SK-N-SH (cell line): Measurements from ENCODE around the gene SLC9A5. TPM values are rescaled to one million over a fixed set of nuclear protein-coding genes. Genes with fewer than 3 reads are reported as not detected.

ENCODE experiments used
- CTCF ChIA-PET: fragments of 300-600, 350-600 bp; formaldehyde crosslinking; extraction: SDS; loops from one replicate; lab custom pipeline; 2021; lab: Yijun Ruan, JAX
- POLR2A ChIA-PET: fragments of 350-600 bp; sonication (Branson Sonifier 250); formaldehyde crosslinking; extraction: SDS; loops from one replicate; lab custom pipeline; 2020; ENCODE audit warnings: antibody characterized with exemption, inconsistent platforms; lab: Yijun Ruan, JAX
- DNase-seq: peaks from one replicate; pipeline ENCODE4 v3.0.0; 2012
- H2AFZ ChIP-seq: fragments of 200-600 bp; sonication (generic); 2 replicates; pipeline ENCODE4 v1.8.1; 2016; ENCODE audit warnings: antibody characterized with exemption, mild to moderate bottlenecking, low read depth
- H3F3A ChIP-seq: fragments of 200-600 bp; sonication (generic); replicated peaks from 2 replicates; pipeline ENCODE3; 2016; ENCODE audit warnings: antibody characterized with exemption, mild to moderate bottlenecking; ENCODE audit not compliant: insufficient read depth
- H3K27ac ChIP-seq, 2 experiments: fragments of 200-500 bp in 1 of 2; fragments of 200-600 bp in 1 of 2; sonication (Bioruptor generic) in 1 of 2; sonication (generic), shearing (Covaris generic) in 1 of 2; 2 replicates each; pipeline versions ENCODE4 v1.5.1 to v1.6.1; 2014 to 2016; ENCODE audit warnings: low read depth in 2 of 2, inconsistent platforms in 1 of 2, low read length in 1 of 2, mild to moderate bottlenecking in 1 of 2, mixed read lengths in 1 of 2
- H3K27me3 ChIP-seq: fragments of 200-600 bp; sonication (generic), shearing (Covaris generic); 2 replicates; pipeline ENCODE4 v1.6.1; 2016; ENCODE audit warnings: mixed run types; ENCODE audit not compliant: insufficient read depth
- H3K36me3 ChIP-seq, 2 experiments: fragments of 200-500 bp in 1 of 2; fragments of 200-600 bp in 1 of 2; sonication (Bioruptor generic) in 1 of 2; sonication (generic) in 1 of 2; replicated peaks in 1 of 2; 2 replicates each; pipeline versions ENCODE3 to v1.5.1; 2014 to 2016; ENCODE audit warnings: low read length in 1 of 2, mild to moderate bottlenecking in 1 of 2; ENCODE audit not compliant: insufficient read depth in 2 of 2, control insufficient read depth in 1 of 2
- H3K4me1 ChIP-seq, 2 experiments: fragments of 200-500 bp in 1 of 2; fragments of 200-600 bp in 1 of 2; sonication (Bioruptor generic) in 1 of 2; sonication (generic), shearing (Covaris generic) in 1 of 2; 2 replicates each; pipeline versions ENCODE4 v1.5.1 to v1.6.1; 2014 to 2016; ENCODE audit warnings: low read depth in 1 of 2, low read length in 1 of 2, mixed run types in 1 of 2; ENCODE audit not compliant: insufficient read depth in 2 of 2, control insufficient read depth in 1 of 2
- H3K4me2 ChIP-seq: fragments of 200-600 bp; sonication (generic), shearing (Covaris generic); 2 replicates; pipeline ENCODE4 v1.6.1; 2017; ENCODE audit warnings: mixed run types
- H3K4me3 ChIP-seq, 2 experiments: fragments of 200-500 bp in 1 of 2; fragments of 200-600 bp in 1 of 2; sonication (Bioruptor generic) in 1 of 2; sonication (generic), shearing (Covaris generic) in 1 of 2; 2 replicates each; pipeline versions ENCODE4 v1.5.1 to v1.8.1; 2014 to 2016; ENCODE audit warnings: low read depth in 2 of 2, inconsistent platforms in 1 of 2, low read length in 1 of 2, mild to moderate bottlenecking in 1 of 2, mixed read lengths in 1 of 2, moderate library complexity in 1 of 2
- H3K79me2 ChIP-seq: fragments of 200-600 bp; sonication (generic); 2 replicates; pipeline ENCODE4 v1.8.1; 2017; ENCODE audit warnings: mild to moderate bottlenecking; ENCODE audit not compliant: insufficient read depth
- H3K9ac ChIP-seq: fragments of 200-600 bp; sonication (generic); 2 replicates; pipeline ENCODE4 v1.6.1; 2017; ENCODE audit warnings: mixed run types
- H3K9me2 ChIP-seq: fragments of 200-600 bp; sonication (generic); 2 replicates; pipeline ENCODE4 v1.6.1; 2017; ENCODE audit warnings: mixed run types
- H3K9me3 ChIP-seq: fragments of 200-600 bp; sonication (generic); 2 replicates; pipeline ENCODE4 v1.6.1; 2017; ENCODE audit warnings: mixed run types, mild to moderate bottlenecking, moderate library complexity
- H4K20me1 ChIP-seq: fragments of 200-600 bp; sonication (generic); 2 replicates; pipeline ENCODE4 v1.6.1; 2017; ENCODE audit warnings: mild to moderate bottlenecking, mixed run types; ENCODE audit not compliant: insufficient read depth
- ELF1 ChIP-seq: IDR thresholded peaks from 2 replicates; pipeline ENCODE4 v1.4.0; 2012
- FOSL2 ChIP-seq: IDR thresholded peaks from 2 replicates; pipeline ENCODE4 v1.4.0; 2012; ENCODE audit warnings: low read depth, mild to moderate bottlenecking, moderate library complexity, borderline replicate concordance
- FOXJ3 ChIP-seq: sonication (generic); formaldehyde crosslinking; IDR thresholded peaks from 2 replicates; pipeline ENCODE4 v1.5.1; 2020; ENCODE audit warnings: mild to moderate bottlenecking, missing genetic modification reagents
- GABPA ChIP-seq: IDR thresholded peaks from 2 replicates; pipeline ENCODE4 v1.4.0; 2012; ENCODE audit warnings: low read depth, mild to moderate bottlenecking
- IRF3 ChIP-seq: fragments of 150-350 bp; IDR thresholded peaks from 2 replicates; pipeline ENCODE4 v1.6.1; 2016; ENCODE audit warnings: mild to moderate bottlenecking, low read depth, low read length
- JUND ChIP-seq: IDR thresholded peaks from 2 replicates; pipeline ENCODE4 v1.4.0; 2012
- MEF2A ChIP-seq: IDR thresholded peaks from 2 replicates; pipeline ENCODE4 v1.4.0; 2012; ENCODE audit warnings: low read depth, borderline replicate concordance
- NFIC ChIP-seq: IDR thresholded peaks from 2 replicates; pipeline ENCODE4 v1.4.0; 2012; ENCODE audit warnings: borderline replicate concordance
- NRF1 ChIP-seq: IDR thresholded peaks from 2 replicates; pipeline ENCODE4 v1.6.1; 2012; ENCODE audit warnings: low read depth, mild to moderate bottlenecking, low read length
- POLR2AphosphoS5 ChIP-seq: IDR thresholded peaks from 2 replicates; pipeline ENCODE4 v1.6.1; 2012; ENCODE audit warnings: low read depth, low read length
- RAD21 ChIP-seq: IDR thresholded peaks from 2 replicates; pipeline ENCODE4 v1.6.1; 2012; ENCODE audit warnings: mild to moderate bottlenecking, low read length
- RFX5 ChIP-seq: IDR thresholded peaks from 2 replicates; pipeline ENCODE4 v1.6.1; 2012; ENCODE audit warnings: mild to moderate bottlenecking, improper control_type of control experiment, low read length
- SIN3A ChIP-seq: IDR thresholded peaks from 2 replicates; pipeline ENCODE4 v1.6.1; 2012; ENCODE audit warnings: low read depth, mild to moderate bottlenecking, low read length, moderate library complexity, borderline replicate concordance
- TAF1 ChIP-seq: IDR thresholded peaks from 2 replicates; pipeline ENCODE4 v1.6.1; 2012; ENCODE audit warnings: low read depth, mild to moderate bottlenecking, low read length, moderate library complexity, borderline replicate concordance
- TCF12 ChIP-seq: IDR thresholded peaks from 2 replicates; pipeline ENCODE4 v1.4.0; 2012
- TEAD4 ChIP-seq: IDR thresholded peaks from 2 replicates; pipeline ENCODE4 v1.4.0; 2012; ENCODE audit warnings: mild to moderate bottlenecking, borderline replicate concordance; ENCODE audit not compliant: insufficient read depth
- USF1 ChIP-seq: IDR thresholded peaks from 2 replicates; pipeline ENCODE4 v1.4.0; 2012; ENCODE audit warnings: low read depth, borderline replicate concordance
- YY1 ChIP-seq: IDR thresholded peaks from 2 replicates; pipeline ENCODE4 v1.4.0; 2012; ENCODE audit warnings: low read depth, mild to moderate bottlenecking
- WGBS: methylation state at CpG from one replicate; pipeline ENCODE4 v1.1.6; 2017; ENCODE audit warnings: low lambda C conversion rate; 5-methylcytosine and 5-hydroxymethylcytosine counted together
- polyA plus RNA-seq, 3 experiments: library from polyadenylated mRNA; depleted of rRNA; stranded (reverse); fragments of >200 nt; gene quantifications; 2 replicates each; pipeline ENCODE4 v1.2.3, GENCODE V29; 2012
- TF ChIP-seq, protein P1 (sequence below): fragments of 200-600 bp; sonication (generic); IDR thresholded peaks from 2 replicates; pipeline ENCODE4 v1.6.1; 2017; ENCODE audit warnings: antibody characterized with exemption, mild to moderate bottlenecking, moderate library complexity
- TF ChIP-seq, protein P2 (sequence below): IDR thresholded peaks from 2 replicates; pipeline ENCODE4 v1.4.0; 2012; ENCODE audit warnings: low read depth
- TF ChIP-seq, protein P3 (sequence below): IDR thresholded peaks from 2 replicates; pipeline ENCODE4; 2012
- TF ChIP-seq, protein P4 (sequence below): IDR thresholded peaks from 2 replicates; pipeline ENCODE4 v1.6.1; 2012; ENCODE audit warnings: mild to moderate bottlenecking, low read depth, low read length, moderate library complexity
- TF ChIP-seq, protein P5 (sequence below): fragments of 150-350 bp; IDR thresholded peaks from 2 replicates; pipeline ENCODE4 v1.6.1; 2017; ENCODE audit warnings: antibody characterized with exemption, low read length, low read depth, borderline replicate concordance

Gene SLC9A5
- polyA plus RNA-seq, 1 of the 3 experiments (the other 2 are of a cell fraction) = 4.1 TPM

DNA sequence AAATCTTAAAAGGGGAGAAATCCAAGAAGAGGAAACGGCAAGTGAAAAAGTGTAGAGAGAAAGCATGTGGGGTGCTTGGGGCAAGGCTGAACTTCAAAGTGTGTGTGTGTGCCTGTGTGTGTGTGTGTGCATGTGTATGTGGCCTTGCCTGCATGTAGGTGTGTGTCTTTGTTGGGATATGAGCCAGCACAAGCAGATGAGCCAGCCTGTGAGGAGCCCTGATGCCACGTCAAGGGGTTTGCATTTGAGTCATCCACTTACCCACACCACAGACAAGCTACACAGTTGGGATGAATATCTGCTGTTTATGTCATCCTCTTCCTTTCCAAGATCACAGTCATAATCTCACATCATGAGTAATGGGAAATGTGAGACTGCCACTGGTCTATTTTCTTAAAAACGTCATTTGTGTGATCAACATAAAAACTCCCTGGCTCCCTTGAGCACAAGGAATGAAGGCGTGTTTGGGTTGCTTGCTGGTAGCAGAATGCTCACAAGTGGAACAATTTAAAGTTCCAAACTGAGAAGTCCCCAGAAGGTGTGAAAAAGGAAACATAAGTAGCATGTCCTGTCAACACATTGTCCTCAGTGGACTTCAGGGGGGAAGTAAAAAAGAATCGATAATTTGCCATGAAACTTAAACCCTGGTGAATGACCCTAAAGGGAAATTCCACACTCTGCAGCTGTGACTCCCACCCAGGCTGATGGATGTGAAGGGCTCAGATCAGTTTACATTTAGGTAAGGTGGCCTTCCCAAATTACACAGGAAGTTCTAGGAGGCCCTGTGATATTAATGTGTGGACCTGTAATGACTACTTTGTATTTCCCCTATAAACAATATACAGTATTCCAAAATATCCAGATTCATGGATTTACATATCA lies 63.1 kb downstream of the SLC9A5 start:
- peak overlapping the region; percentile 20; the same call in 1 of the 2 replicates for H3K4me2 ChIP-seq
- TF ChIP-seq TEAD4 = peak; percentile 57; the same call in 1 of the 2 replicates
- TF ChIP-seq, protein P1, sequence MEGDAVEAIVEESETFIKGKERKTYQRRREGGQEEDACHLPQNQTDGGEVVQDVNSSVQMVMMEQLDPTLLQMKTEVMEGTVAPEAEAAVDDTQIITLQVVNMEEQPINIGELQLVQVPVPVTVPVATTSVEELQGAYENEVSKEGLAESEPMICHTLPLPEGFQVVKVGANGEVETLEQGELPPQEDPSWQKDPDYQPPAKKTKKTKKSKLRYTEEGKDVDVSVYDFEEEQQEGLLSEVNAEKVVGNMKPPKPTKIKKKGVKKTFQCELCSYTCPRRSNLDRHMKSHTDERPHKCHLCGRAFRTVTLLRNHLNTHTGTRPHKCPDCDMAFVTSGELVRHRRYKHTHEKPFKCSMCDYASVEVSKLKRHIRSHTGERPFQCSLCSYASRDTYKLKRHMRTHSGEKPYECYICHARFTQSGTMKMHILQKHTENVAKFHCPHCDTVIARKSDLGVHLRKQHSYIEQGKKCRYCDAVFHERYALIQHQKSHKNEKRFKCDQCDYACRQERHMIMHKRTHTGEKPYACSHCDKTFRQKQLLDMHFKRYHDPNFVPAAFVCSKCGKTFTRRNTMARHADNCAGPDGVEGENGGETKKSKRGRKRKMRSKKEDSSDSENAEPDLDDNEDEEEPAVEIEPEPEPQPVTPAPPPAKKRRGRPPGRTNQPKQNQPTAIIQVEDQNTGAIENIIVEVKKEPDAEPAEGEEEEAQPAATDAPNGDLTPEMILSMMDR = no peak
- TF ChIP-seq, protein P2, sequence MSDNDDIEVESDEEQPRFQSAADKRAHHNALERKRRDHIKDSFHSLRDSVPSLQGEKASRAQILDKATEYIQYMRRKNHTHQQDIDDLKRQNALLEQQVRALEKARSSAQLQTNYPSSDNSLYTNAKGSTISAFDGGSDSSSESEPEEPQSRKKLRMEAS = peak; percentile 78
- no peak for TF ChIP-seq RAD21
- TF ChIP-seq TAF1 = no peak
- no peak for TF ChIP-seq IRF3
- TF ChIP-seq, protein P3, sequence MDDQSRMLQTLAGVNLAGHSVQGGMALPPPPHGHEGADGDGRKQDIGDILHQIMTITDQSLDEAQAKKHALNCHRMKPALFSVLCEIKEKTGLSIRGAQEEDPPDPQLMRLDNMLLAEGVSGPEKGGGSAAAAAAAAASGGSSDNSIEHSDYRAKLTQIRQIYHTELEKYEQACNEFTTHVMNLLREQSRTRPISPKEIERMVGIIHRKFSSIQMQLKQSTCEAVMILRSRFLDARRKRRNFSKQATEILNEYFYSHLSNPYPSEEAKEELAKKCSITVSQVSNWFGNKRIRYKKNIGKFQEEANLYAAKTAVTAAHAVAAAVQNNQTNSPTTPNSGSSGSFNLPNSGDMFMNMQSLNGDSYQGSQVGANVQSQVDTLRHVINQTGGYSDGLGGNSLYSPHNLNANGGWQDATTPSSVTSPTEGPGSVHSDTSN = peak; percentile 69
- TF ChIP-seq NFIC = peak; percentile 94
- no peak for TF ChIP-seq GABPA
- TF ChIP-seq ELF1 = no peak
- TF ChIP-seq, protein P4, sequence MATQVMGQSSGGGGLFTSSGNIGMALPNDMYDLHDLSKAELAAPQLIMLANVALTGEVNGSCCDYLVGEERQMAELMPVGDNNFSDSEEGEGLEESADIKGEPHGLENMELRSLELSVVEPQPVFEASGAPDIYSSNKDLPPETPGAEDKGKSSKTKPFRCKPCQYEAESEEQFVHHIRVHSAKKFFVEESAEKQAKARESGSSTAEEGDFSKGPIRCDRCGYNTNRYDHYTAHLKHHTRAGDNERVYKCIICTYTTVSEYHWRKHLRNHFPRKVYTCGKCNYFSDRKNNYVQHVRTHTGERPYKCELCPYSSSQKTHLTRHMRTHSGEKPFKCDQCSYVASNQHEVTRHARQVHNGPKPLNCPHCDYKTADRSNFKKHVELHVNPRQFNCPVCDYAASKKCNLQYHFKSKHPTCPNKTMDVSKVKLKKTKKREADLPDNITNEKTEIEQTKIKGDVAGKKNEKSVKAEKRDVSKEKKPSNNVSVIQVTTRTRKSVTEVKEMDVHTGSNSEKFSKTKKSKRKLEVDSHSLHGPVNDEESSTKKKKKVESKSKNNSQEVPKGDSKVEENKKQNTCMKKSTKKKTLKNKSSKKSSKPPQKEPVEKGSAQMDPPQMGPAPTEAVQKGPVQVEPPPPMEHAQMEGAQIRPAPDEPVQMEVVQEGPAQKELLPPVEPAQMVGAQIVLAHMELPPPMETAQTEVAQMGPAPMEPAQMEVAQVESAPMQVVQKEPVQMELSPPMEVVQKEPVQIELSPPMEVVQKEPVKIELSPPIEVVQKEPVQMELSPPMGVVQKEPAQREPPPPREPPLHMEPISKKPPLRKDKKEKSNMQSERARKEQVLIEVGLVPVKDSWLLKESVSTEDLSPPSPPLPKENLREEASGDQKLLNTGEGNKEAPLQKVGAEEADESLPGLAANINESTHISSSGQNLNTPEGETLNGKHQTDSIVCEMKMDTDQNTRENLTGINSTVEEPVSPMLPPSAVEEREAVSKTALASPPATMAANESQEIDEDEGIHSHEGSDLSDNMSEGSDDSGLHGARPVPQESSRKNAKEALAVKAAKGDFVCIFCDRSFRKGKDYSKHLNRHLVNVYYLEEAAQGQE = no peak
- no peak for TF ChIP-seq USF1
- peak; percentile 93 for TF ChIP-seq JUND
- TF ChIP-seq, protein P5, sequence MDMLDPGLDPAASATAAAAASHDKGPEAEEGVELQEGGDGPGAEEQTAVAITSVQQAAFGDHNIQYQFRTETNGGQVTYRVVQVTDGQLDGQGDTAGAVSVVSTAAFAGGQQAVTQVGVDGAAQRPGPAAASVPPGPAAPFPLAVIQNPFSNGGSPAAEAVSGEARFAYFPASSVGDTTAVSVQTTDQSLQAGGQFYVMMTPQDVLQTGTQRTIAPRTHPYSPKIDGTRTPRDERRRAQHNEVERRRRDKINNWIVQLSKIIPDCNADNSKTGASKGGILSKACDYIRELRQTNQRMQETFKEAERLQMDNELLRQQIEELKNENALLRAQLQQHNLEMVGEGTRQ = no peak
- TF ChIP-seq POLR2AphosphoS5 = peak; percentile 50; the same call in 1 of the 2 replicates
- no peak for TF ChIP-seq FOXJ3 (CRISPR knock-in tag)
- no peak for TF ChIP-seq RFX5
- no peak for TF ChIP-seq YY1
- no peak; the same call in 1 of the 2 replicates for TF ChIP-seq MEF2A
- no peak for TF ChIP-seq NRF1
- peak; percentile 88 for TF ChIP-seq TCF12
- peak; percentile 96 for TF ChIP-seq FOSL2
- no peak for TF ChIP-seq SIN3A

More for the DNA sequence above, 63.1 kb downstream of the SLC9A5 start:
- Histone ChIP-seq H3F3A (peaks cover 9% of the 10 kb centered on the region), H3K27ac (peak overlapping the region in 1 of 2 experiments; percentile 93; a peak in 2 of 4 replicates), H3K36me3 (no peaks in the 10 kb centered on the region), H2AFZ (peak overlapping the region; percentile 43; the same call in 1 of the 2 replicates), H3K9me2 (no peaks in the 10 kb centered on the region), H3K9me3 (no peaks in the 10 kb centered on the region), H3K9ac (peak overlapping the region; percentile 55), H3K4me3 (no peak overlapping the region), H3K27me3 (no peaks in the 10 kb centered on the region), H4K20me1 (no peaks in the 10 kb centered on the region), H3K79me2 (no peaks in the 10 kb centered on the region), H3K4me1 (peaks cover 0 to 13% of the 10 kb centered on the region in 2 experiments; a peak in 1 of 4 replicates)
- 27% methylated on average over 5 of the region's 5 CpGs for WGBS
- POLR2A ChIA-PET = no interaction called here
- CTCF ChIA-PET = no interaction called here
- DNase-seq = peak; percentile 21
